GM21576 (cell line): ENCODE data around the gene PCDHGB2.
"Not testable (repeated sequence)": the region's sequence is repeated elsewhere in the genome, so short reads cannot be mapped to it uniquely, and the experiment has no call there.

Source experiments
- ATAC-seq: cut with Tn5 transposase; IDR thresholded peaks from one replicate; pipeline ENCODE4 v1.9.1; 2021; ENCODE audit warnings: mild to moderate bottlenecking, moderate library complexity; ENCODE audit not compliant: unreplicated experiment

PCDHGB2 gene

GRCh38 chr5:141383345-141383744 is 23.6 kb downstream of the PCDHGB2 start:
- ATAC-seq, result no peak

- ATAC-seq, result no peak
Observed at GRCh38 chr5:141384471-141385267, 24.9 kb downstream of the PCDHGB2 start.

GRCh38 chr5:141387557-141388311 is 27.9 kb downstream of the PCDHGB2 start, which contains the start of gene PCDHGB4:
Gene PCDHGB4, plus strand, starts transcription at chr5:141387698. Its CDS starts 187 bp downstream, at chr5:141387885.
- peak; percentile 76 for ATAC-seq

- no peak for ATAC-seq
Observed at GRCh38 chr5:141388661-141389060, 28.9 kb downstream of the PCDHGB2 start.

- ATAC-seq, result no peak
Observed at GRCh38 chr5:141389153-141390042, 29.6 kb downstream of the PCDHGB2 start.

- no peak for ATAC-seq
Observed at GRCh38 chr5:141392429-141393198, 32.8 kb downstream of the PCDHGB2 start, which contains the start of gene PCDHGA8. Gene PCDHGA8, plus strand, starts transcription at chr5:141392633. Its CDS starts 181 bp downstream, at chr5:141392814.

- ATAC-seq, result no peak
Observed at GRCh38 chr5:141393267-141393666, 33.5 kb downstream of the PCDHGB2 start.

- ATAC-seq, result not testable (repeated sequence)
Observed at GRCh38 chr5:141394401-141395187, 34.8 kb downstream of the PCDHGB2 start.

GRCh38 chr5:141397756-141398551 is 38.2 kb downstream of the PCDHGB2 start, which contains the start of gene PCDHGB5:
Gene PCDHGB5, plus strand, starts transcription at chr5:141397947. Its CDS starts 181 bp downstream, at chr5:141398128.
- ATAC-seq, result peak; percentile 91

GRCh38 chr5:141398608-141399007 is 38.8 kb downstream of the PCDHGB2 start:
- ATAC-seq, result no peak

GRCh38 chr5:141399555-141400258 is 39.9 kb downstream of the PCDHGB2 start:
- ATAC-seq, result no peak

- ATAC-seq, result no peak
Observed at GRCh38 chr5:141402553-141403243, 42.9 kb downstream of the PCDHGB2 start, which contains the start of gene PCDHGA9. Gene PCDHGA9, plus strand, starts transcription at chr5:141402778. Its CDS starts 175 bp downstream, at chr5:141402953.

GRCh38 chr5:141403387-141403786 is 43.6 kb downstream of the PCDHGB2 start:
- ATAC-seq, result no peak

- not testable (repeated sequence) for ATAC-seq
Observed at GRCh38 chr5:141407790-141408505, 48.2 kb downstream of the PCDHGB2 start, which contains the start of gene PCDHGB6. Gene PCDHGB6, plus strand, starts transcription at chr5:141408021. Its CDS starts 182 bp downstream, at chr5:141408203.

- ATAC-seq, result no peak
Observed at GRCh38 chr5:141409598-141410306, 50.0 kb downstream of the PCDHGB2 start.

GRCh38 chr5:141411575-141411974 is 51.8 kb downstream of the PCDHGB2 start:
- no peak for ATAC-seq
